ENCODE data around the gene TCF7L1. TPM values are rescaled to one million over a fixed set of nuclear protein-coding genes. Genes with fewer than 3 reads are reported as not detected.

The TCF7L1 gene
- total and polyA plus RNA-seq, 2 donors (not counting 3 experiments of a cell fraction or from before 2014, with no cell fraction given) = 9.6 to 17.4 TPM

- Histone ChIP-seq H3K4me1 (ENCODE audit: control insufficient read depth, extremely low read depth, insufficient read depth, low read length) (no peaks in the 10 kb centered on the region), H3K27ac (ENCODE audit: insufficient read depth, low read depth, low read length) (no peak overlapping the region), H3K9ac (replicated peaks; ENCODE audit: extremely low read depth, insufficient read depth, low read length) (no peak overlapping the region), H3K4me3 (replicated peaks in 1 of 3; ENCODE audit: insufficient read depth in 1 of 3, low read depth in 1 of 3, low read length in 3 of 3) (no peak overlapping the region), H3K36me3 (ENCODE audit: control insufficient read depth in 2 of 2, extremely low read depth in 1 of 2, insufficient read depth in 2 of 2, low read length in 2 of 2) (no peaks in the 10 kb centered on the region), H3K9me3 (replicated peaks; ENCODE audit: control insufficient read depth, insufficient read depth, low read length) (no peaks in the 10 kb centered on the region), H2AFZ (ENCODE audit: low read depth, low read length) (no peak overlapping the region), H3K79me2 (ENCODE audit: control insufficient read depth, insufficient read depth, low read length) (no peaks in the 10 kb centered on the region), H3K27me3 (ENCODE audit: control insufficient read depth in 2 of 2, insufficient read depth in 2 of 2, low read length in 2 of 2) (no peaks in the 10 kb centered on the region), H4K20me1 (replicated peaks; ENCODE audit: control insufficient read depth, extremely low read depth, insufficient read depth, low read length) (no peaks in the 10 kb centered on the region), H3K4me2 (ENCODE audit: insufficient read depth, low read length) (no peak overlapping the region), H3K9me1 (replicated peaks; ENCODE audit: control insufficient read depth, extremely low read depth, insufficient read depth, low read length) (no peaks in the 10 kb centered on the region)
- CTCF ChIA-PET = interaction anchor here (0.9 to 2.0 kb wide), 7 partner anchors 15 to 67 kb away, joined by 3 to 6 read pairs (median 3); no protein-coding TSS in a partner anchor
- DNase-seq (ENCODE audit: low read depth, low spot score) (no peak), FAIRE-seq (no peak)
- TF ChIP-seq MYC (IDR thresholded peaks at IDR 0.05; ENCODE audit: low read depth, low read length) (no peak), FOS (IDR thresholded peaks at IDR 0.05; ENCODE audit: borderline replicate concordance, insufficient read depth, low read length) (no peak), CTCF (IDR thresholded peaks at IDR 0.05; ENCODE audit: extremely low read depth in 1 of 2, insufficient read depth in 1 of 2, low read depth in 1 of 2, low read length in 2 of 2) (no peak), JUN (IDR thresholded peaks at IDR 0.05; ENCODE audit: borderline replicate concordance, insufficient read depth, insufficient read length, low read depth) (no peak), MAX (IDR thresholded peaks at IDR 0.05; ENCODE audit: insufficient read depth, insufficient read length) (no peak), POLR2AphosphoS5 (IDR thresholded peaks at IDR 0.05; ENCODE audit: insufficient read depth, low read depth, low read length) (no peak), EZH2 (IDR thresholded peaks at IDR 0.05; ENCODE audit: borderline replicate concordance, low read depth, low read length, severe bottlenecking) (no peak), GATA2 (IDR thresholded peaks at IDR 0.05; ENCODE audit: insufficient read depth, insufficient read length, low read depth, low read length) (no peak), POLR2A (IDR thresholded peaks at IDR 0.05; ENCODE audit: low read depth, low read length) (no peak)
- dilution Hi-C loops (cut with MboI; ENCODE audit: extremely low pct_ligation_motif_present, low sequenced_read_pairs) = no loop called here
- BruUV-seq (replicated peaks) = no TSS peak
- intact Hi-C loops (cut with micrococcal nuclease) = no loop called here
- POLR2A ChIA-PET = no interaction called here
These were observed 66.5 kb downstream of the TCF7L1 start for GRCh38 chr2:85199698-85200097.

Data from endothelial cell of umbilical vein (primary cell).